Measurements from ENCODE around the gene STBD1.

Gene STBD1

DNA sequence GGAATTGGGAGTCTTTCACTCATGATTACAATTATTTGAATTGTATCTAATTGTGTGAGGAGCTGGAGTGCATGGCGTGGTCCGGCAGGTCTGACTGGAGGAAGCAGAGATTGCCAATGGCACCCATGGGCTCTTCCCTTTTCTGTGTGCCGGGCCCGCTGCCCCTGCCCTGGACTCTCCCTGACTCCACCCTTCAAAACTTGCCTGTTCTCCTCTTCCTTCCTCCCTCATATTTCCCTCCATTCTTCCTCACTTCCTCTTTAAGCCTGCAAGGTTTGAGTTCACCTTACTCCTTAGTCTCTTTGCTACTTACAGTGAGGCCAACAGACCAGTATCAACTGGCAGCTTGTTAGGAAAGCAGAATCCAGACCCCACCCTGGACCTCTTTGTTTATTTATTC is 6.5 kb upstream of the STBD1 start:
- no peak for DNase-seq (ENCODE audit: low read depth in 2 of 2)

DNA sequence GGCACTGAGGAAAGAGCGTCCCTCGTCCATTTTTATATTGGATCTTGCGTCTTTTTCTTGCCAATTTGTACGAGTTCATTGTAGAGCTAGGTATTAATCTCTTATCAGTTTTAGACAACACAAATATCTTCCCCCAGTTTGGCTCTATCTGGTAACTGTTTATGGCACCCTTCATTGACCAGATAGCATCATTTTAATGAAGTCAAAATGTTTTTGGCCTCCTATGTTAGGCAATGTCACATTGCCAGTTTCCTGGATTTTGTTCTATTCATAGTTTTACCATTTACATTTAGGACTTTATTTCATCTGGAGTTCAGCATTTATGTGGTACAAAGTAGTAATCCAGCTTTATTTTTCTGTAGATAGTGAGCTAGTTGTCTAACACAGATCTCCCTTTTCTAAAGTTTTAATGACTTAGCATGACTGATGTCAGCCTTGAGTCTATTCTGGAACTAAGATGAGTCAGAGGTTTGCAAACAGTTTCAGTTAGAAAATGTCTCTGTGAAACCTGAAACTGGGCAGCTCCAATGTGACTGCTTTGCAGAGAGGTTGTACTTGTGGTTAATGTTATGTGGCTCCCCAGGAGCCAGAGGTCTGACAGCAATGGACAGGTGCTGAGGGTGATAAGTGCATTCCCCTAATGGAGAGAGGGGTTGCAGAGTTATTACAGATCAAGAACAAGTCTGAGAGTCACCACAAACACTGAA is 5.3 kb upstream of the STBD1 start:
- TF ChIP-seq, protein P1, sequence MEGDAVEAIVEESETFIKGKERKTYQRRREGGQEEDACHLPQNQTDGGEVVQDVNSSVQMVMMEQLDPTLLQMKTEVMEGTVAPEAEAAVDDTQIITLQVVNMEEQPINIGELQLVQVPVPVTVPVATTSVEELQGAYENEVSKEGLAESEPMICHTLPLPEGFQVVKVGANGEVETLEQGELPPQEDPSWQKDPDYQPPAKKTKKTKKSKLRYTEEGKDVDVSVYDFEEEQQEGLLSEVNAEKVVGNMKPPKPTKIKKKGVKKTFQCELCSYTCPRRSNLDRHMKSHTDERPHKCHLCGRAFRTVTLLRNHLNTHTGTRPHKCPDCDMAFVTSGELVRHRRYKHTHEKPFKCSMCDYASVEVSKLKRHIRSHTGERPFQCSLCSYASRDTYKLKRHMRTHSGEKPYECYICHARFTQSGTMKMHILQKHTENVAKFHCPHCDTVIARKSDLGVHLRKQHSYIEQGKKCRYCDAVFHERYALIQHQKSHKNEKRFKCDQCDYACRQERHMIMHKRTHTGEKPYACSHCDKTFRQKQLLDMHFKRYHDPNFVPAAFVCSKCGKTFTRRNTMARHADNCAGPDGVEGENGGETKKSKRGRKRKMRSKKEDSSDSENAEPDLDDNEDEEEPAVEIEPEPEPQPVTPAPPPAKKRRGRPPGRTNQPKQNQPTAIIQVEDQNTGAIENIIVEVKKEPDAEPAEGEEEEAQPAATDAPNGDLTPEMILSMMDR (IDR thresholded peaks at IDR 0.05; ENCODE audit: low read depth, low read length), result no peak
- peak; percentile 48 to 79 for DNase-seq (ENCODE audit: low read depth in 2 of 2)
- no peak overlapping the region for H3K4me3 ChIP-seq (replicated peaks in 1 of 2; ENCODE audit: low read depth in 2 of 2, low read length in 2 of 2)

More for the DNA sequence above, 6.5 kb upstream of the STBD1 start:
- H3K4me3 ChIP-seq (replicated peaks in 1 of 2; ENCODE audit: low read depth in 2 of 2, low read length in 2 of 2), result no peak overlapping the region
- TF ChIP-seq, protein P1 (IDR thresholded peaks at IDR 0.05; ENCODE audit: low read depth, low read length), result no peak

DNA sequence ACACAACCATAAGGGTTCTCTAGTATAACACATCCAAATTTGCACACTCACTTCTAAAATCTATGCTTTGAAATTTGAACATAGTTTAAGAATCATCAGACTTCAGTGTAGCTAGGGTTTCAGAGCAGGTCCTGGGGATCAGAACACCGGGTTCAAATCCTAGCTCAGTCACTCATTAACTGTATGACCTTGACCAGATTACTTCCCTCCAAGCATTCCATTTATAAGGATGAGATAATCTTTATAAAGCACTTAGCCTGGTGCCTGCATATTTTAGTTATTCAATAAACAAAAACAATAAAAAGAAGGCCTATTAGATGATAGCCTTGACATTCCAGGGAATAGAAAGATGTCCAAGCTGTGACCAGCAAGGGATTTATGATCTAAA is 4.8 kb upstream of the STBD1 start:
- TF ChIP-seq, protein P1 (IDR thresholded peaks at IDR 0.05; ENCODE audit: low read depth, low read length), result no peak
- H3K4me3 ChIP-seq (replicated peaks in 1 of 2; ENCODE audit: low read depth in 2 of 2, low read length in 2 of 2), result no peak overlapping the region
- DNase-seq (ENCODE audit: low read depth in 2 of 2), result no peak

DNA sequence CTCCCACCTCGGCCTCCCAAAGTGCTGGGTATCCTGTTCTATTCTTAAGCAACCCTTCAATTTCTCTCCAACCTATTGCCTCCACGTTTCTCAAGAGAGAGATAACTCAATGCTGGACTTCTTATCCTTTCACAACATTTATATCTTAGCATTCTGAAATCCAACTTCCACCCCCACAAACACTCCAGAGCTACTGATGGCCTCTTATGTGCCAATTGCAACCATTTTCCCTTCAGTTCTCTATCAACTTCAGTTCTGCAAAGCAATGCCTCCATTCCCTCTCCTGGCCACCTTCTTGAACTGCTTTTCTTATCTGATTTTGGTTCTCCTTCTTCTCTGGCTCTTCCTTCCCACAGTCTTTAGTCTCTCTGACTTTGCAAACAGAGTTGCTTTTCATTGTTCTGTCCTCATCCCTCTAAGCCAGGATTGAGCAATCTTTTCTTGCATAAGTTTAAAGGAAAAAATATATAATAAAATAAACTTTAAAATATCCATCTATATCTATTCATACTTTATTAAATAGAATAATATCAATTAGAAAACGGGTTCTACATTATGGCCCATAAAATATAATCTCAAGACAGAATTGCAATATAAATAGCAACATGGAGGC is 3.6 kb upstream of the STBD1 start:
- TF ChIP-seq, protein P1 (IDR thresholded peaks at IDR 0.05; ENCODE audit: low read depth, low read length), result no peak
- H3K4me3 ChIP-seq (replicated peaks in 1 of 2; ENCODE audit: low read depth in 2 of 2, low read length in 2 of 2), result no peak overlapping the region
- DNase-seq (ENCODE audit: low read depth in 2 of 2), result peak; percentile 26 to 27

DNA sequence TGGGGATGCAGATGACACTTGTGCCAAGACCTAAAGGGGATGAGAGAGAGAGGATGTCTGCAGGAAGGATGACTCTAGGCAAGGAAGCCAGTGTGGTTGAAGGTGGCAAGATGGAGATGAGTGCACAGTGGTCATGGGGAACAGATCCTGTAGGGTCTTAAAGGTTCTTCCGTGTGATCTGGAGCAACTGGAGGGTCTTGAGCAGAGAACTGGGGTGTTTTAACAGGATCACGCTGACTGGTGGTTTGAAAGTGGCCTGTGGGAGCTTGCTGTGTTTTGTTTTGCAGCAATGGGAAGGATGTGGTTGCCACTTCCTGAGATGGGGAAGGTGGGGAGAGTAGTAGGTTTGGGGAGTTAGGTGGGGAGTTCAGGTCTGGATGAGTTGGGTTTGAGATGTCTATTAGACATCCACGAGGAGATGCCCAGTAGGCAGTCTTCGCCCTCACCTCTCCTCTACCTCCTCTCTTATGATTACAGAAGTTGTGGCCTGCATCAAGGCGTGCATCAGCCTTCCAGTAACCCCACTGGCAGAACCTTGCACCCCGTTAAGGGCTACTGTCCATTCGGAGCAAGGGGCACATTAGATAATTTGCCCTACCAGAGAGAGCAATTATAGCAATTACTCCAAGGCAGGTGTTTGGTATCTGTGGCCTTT is 1.4 kb upstream of the STBD1 start:
- DNase-seq (ENCODE audit: low read depth in 2 of 2), result no peak
- TF ChIP-seq, protein P1 (IDR thresholded peaks at IDR 0.05; ENCODE audit: low read depth, low read length), result no peak
- H3K4me3 ChIP-seq (replicated peaks in 1 of 2; ENCODE audit: low read depth in 2 of 2, low read length in 2 of 2), result peak overlapping the region in 1 of 2 donors; percentile 68

DNA sequence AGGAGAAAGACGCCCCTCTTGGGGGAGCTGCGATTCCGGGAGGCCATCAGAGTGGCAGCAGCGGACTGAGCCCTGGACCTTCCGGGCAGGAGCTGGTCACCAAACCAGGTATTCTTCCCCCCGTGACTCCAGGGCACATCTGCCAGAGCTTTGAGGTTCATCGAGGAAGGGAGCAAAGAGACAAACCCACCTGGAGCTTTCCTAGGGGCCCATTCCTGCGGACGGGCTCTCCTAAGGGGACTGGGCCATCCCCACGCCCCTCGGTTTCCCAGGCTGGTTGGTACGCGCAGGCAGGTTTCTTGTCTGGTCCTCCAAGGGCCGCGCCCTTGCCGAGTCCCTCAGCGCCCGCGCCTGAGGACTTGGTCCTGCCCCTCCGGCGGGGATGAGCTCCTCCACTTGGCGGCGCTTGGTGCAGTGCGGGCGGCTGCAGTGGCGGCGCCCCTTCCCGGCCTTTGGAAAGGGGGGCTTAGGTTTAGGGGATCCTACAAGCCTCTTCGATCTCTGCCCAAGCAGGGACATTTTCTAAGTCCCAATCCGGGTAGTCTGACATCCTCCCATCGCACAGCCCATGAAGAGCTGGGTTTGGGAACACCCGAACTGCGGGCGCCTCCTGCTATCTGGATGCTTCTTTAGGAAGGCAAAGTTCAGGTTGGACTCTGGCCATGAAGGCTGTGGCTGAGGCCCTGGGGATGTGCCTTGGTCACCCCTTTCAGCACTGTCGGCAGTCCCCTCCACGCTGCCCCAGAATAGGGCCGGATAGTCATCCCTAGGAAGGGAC is 538 bp downstream of the STBD1 start:
- peak; percentile 55 to 64 for DNase-seq (ENCODE audit: low read depth in 2 of 2)
- peak overlapping the region; percentile 68 to 86 for H3K4me3 ChIP-seq (replicated peaks in 1 of 2; ENCODE audit: low read depth in 2 of 2, low read length in 2 of 2)
- TF ChIP-seq, protein P1 (IDR thresholded peaks at IDR 0.05; ENCODE audit: low read depth, low read length), result peak; percentile 56
